Neuron (in vitro differentiated cells): ENCODE measurements around the gene GOLGA6L22.
A peak's percentile ranks its signal among the peaks of the same experiment; 100 is the strongest.
"Not testable (repeated sequence)": the region's sequence is repeated elsewhere in the genome, so short reads cannot be mapped to it uniquely, and the experiment has no call there.

Experiments used
- H2AFZ ChIP-seq: one replicate; pipeline ENCODE4 v1.6.1; 2013; ENCODE audit warnings: low read depth, mild to moderate bottlenecking, inconsistent platforms, low read length, moderate library complexity
- H3K27me3 ChIP-seq: one replicate; pipeline ENCODE4 v1.6.1; 2013; ENCODE audit warnings: low read length; ENCODE audit not compliant: insufficient read depth
- H3K36me3 ChIP-seq: one replicate; pipeline ENCODE4 v1.6.1; 2013; ENCODE audit warnings: low read length; ENCODE audit not compliant: insufficient read depth
- H3K4me1 ChIP-seq: one replicate; pipeline ENCODE4 v1.6.1; 2013; ENCODE audit warnings: low read length; ENCODE audit not compliant: insufficient read depth
- H3K4me3 ChIP-seq: 2 replicates; pipeline ENCODE4 v1.5.1; 2013; ENCODE audit warnings: mild to moderate bottlenecking, low read length, moderate library complexity
- H3K9me3 ChIP-seq: one replicate; pipeline ENCODE4 v1.6.1; 2013; ENCODE audit warnings: low read length

Gene GOLGA6L22, protein sequence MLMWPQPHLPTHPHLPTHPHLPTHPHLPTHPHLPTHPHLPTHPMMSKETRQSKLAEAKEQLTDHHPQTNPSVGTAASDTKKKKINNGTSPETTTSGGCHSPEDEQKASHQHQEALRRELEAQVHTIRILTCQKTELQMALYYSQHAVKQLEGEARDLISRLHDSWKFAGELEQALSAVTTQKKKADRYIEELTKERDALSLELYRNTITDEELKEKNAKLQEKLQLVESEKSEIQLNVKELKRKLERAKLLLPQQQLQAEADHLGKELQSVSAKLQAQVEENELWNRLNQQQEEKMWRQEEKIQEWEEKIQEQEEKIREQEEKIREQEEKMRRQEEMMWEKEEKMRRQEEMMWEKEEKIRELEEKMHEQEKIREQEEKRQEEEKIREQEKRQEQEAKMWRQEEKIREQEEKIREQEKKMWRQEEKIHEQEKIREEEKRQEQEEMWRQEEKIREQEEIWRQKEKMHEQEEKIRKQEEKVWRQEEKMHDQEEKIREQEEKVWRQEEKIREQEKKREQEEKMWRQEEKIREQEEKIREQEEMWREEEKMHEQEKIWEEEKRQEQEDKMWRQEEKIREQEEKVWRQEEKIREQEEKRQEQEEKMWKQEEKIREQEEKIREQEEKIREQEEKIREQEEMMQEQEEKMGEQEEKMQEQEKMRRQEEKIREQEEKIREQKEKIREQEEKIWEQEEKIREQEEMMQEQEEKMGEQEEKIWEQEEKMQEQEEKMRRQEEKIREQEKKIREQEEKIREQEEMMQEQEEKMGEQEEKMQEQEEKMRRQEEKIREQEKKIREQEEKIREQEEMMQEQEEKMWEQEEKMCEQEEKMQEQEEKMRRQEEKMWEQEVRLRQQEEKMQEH

DNA sequence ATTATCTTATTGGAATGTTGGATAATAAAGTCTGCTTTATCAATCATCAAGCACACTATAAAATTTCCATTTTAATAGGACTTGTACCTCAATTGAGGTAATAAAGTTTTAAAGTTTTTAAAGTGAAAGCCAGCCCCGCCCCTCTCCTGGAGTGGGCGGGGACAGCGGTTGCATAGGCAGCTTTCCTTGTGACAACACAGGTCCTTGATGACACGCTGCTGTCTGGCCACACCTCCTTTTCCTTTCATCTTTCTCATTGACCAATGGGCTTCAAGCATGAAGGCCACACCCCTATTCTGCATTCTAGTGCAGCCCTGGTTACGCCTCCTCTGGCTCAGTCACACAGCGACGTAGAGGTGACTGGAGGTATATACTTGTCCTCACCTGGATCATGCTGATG is at the start of gene GOLGA6L22:
Gene GOLGA6L22, plus strand, starts transcription at position 301 of the 400 bp plus-strand sequence. Its CDS starts 91 bp downstream, at position 392.
- not testable (repeated sequence) for H3K36me3 ChIP-seq, H3K4me1 ChIP-seq, H3K27me3 ChIP-seq, H2AFZ ChIP-seq, H3K4me3 ChIP-seq, H3K9me3 ChIP-seq

DNA sequence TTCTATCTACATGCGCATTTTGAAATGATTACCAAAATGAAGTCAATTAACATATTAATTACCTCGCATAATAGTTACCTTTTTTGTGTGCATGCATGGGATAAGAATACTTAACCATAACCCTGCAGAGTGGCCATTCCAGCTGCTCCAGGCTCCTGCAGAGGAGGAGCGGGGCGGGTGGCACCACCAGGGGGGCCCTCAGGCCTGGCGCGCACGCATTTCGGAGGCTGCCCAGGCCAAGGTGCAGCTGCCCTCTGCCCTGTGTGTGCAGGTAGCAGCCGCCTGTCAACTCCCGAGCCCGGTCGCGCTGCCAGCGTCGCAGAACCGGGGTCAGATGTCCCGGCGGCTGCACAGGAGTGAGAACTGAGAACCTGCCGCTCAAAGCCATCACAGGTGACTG is 41.4 kb upstream of the GOLGA6L22 start:
- not testable (repeated sequence) for H3K36me3 ChIP-seq, H3K4me3 ChIP-seq, H3K27me3 ChIP-seq, H2AFZ ChIP-seq, H3K4me1 ChIP-seq, H3K9me3 ChIP-seq

DNA sequence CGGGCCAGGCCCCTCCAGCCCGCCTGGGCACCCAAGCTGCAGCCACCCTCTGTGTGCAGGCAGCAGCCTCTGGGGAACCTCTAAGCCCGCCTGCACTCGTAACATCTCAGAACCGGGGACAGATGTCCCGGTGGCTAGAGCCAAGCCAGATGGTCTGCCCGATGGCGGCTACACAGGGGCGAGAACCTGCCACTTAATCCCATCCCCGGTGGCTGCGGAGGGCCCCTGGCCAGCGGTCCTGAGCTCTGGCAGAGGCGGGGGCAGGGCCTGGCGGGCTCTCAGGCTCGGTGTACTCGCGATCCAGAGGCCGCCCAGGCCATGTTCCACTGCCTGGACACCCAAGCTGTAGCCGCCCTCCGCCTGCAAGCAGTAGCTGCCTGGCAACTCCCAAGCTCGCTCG is 40.9 kb upstream of the GOLGA6L22 start:
- H3K4me1 ChIP-seq, H3K4me3 ChIP-seq, H3K27me3 ChIP-seq, H3K36me3 ChIP-seq, H3K9me3 ChIP-seq, H2AFZ ChIP-seq: not testable (repeated sequence)

DNA sequence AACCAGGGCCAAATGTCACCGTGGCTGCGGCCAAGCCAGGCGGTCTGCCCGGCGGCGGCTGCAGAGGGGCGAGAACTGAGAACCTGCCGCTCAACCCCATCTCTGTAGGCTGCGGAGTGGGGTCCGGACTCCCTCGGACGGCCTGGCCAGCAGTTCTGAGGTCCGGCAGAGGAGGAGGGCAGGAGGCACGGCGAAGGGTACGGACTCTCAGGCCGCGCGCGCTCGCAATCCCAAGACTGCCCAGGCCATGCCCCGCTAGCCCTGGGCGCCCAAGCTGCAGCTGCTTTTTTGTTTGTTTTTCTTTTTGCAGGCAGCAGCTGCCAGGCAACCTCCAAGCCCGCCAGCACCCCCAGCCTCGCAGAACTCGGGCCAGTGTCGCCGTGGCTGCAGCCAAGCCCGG is 40.5 kb upstream of the GOLGA6L22 start:
- H3K36me3 ChIP-seq, H3K4me1 ChIP-seq, H2AFZ ChIP-seq, H3K27me3 ChIP-seq, H3K9me3 ChIP-seq, H3K4me3 ChIP-seq: not testable (repeated sequence)

DNA sequence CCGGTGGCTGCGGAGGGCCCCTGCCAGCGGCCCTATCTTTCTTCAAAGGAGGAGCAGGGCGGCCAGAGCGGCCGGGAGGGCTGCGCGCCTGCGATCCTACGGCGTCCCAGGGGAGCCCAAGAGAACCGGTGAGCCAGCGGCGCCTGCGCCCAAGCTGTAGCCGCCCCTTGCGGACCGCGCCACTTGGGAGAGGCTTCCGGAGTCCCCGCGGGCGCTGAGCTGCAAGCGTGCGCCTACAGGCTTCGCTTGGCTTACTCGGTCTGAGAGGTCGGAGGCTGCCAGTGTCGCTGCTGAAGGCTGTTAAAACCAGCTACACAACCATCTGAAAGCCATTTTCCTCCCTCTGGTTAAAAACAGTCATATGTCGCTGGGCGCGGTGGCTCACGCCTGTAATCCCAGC is 40.0 kb upstream of the GOLGA6L22 start:
- not testable (repeated sequence) for H3K27me3 ChIP-seq, H3K4me3 ChIP-seq, H3K9me3 ChIP-seq, H3K36me3 ChIP-seq, H3K4me1 ChIP-seq, H2AFZ ChIP-seq

DNA sequence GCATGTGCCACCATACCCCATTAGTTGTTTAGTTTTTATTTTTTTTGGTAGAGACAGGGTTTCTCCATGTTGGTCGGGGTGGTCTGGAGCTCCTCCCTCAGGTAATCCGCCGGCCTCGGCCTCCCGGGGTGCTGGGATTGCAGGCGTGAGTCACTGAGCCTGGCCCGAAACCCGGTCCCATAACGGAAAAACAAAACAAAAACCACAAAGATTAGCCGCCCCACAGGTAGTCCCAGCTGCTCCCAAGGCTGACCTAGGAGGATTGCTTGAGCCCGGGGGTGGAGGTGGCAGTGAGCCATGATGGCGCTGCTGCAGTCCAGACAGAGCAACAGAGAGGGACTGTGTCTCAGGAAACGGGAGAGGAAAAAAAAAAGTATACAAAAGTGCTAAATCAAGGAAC is 38.4 kb upstream of the GOLGA6L22 start:
- not testable (repeated sequence) for H2AFZ ChIP-seq, H3K36me3 ChIP-seq, H3K27me3 ChIP-seq, H3K9me3 ChIP-seq, H3K4me3 ChIP-seq, H3K4me1 ChIP-seq

DNA sequence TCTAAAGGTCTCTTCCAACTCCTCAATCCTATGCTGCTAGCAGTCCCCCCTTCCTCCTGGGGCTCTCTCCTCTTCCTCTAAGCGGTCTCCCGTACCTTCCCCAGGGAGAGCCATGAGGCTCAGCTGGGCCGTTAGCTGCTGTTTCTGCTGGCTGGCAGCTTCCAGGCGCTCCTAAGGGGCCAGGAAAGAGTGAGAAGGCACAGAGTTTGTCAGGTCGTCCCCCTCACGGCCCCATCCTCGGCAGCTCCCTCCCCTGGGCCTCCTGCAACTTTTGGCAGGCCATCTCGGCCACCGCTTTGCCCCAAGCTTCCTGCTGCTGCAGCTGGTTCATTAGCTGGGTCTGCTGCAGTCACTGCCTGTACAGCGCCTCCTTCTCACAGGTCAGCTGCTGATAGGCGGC is 29.3 kb upstream of the GOLGA6L22 start:
- not testable (repeated sequence) for H3K4me1 ChIP-seq, H3K9me3 ChIP-seq, H3K4me3 ChIP-seq, H2AFZ ChIP-seq, H3K36me3 ChIP-seq, H3K27me3 ChIP-seq

DNA sequence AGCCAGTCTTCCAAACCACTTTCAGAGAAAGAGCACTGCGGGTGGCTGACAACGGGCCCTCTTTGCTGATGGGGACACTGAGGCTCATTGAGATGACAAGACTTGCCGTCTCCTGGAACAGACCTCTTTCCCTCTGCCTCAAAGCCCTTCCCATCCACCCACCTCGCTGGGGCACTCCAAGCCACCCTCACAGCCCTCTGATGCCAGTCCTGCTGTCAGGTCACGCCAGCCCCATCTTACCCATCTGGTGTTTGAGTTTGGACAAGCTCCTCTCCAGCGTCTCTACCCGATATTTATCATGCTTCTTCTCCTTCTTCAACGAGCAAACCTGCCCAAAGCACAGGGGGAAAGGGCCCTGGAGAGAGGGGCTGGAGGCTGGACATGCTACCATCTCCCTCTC is 27.0 kb upstream of the GOLGA6L22 start:
- not testable (repeated sequence) for H2AFZ ChIP-seq, H3K4me1 ChIP-seq, H3K36me3 ChIP-seq, H3K4me3 ChIP-seq, H3K27me3 ChIP-seq, H3K9me3 ChIP-seq

DNA sequence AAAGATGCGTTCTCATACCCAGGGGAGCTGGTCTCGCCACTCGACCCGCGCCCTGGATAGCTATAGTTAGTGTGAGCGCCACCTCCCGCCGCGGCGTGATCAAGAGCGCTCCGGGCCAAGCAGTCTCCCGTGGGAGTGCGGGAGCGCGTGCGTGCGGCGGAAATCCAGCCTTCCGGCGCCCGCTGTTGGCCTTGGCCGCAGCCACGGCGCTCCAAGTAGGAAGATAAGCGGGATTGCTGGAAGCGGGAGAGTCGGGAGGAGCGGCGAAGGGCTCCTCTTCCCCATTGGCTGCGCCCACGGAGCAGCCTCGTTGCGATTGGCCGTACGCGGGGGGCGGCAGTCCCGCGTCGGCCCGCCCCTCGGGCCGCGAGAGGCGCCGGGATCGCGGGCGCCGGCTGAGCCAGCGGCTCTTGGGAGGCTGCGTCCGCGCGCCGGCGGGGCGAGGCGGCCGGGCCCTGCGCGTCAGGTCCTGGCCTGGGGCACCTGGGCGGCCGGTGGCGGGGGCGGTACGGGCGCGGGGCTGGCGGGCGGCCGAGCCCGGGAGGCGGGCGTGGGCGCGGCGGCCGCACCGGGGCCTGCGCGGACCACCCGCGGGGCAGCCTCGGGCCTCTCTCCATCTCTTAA is 35.9 kb downstream of the GOLGA6L22 start:
- H3K4me1 ChIP-seq, H2AFZ ChIP-seq, H3K9me3 ChIP-seq, H3K36me3 ChIP-seq, H3K27me3 ChIP-seq: not testable (repeated sequence)
- H3K4me3 ChIP-seq, result peak overlapping the region; percentile 51

DNA sequence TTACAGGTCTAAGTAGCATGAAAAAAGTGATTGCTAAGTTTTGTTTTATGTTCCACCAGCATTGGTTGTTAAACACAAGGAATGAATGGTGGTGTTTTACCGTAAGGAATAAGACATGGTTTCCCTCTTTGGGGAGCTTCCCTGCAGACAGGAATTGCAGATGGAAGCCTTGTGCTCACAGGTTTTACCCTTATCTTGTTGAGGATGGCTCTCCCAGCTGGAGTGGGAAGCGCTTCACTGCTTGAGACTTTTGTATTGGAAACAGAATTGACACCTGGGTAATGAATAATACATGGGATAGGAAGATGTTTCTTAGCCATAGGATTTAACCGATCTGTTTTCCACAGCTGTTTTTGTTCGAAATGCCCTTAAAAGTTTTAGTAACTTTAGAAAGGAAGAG is 38.5 kb downstream of the GOLGA6L22 start:
- H3K4me3 ChIP-seq, H3K4me1 ChIP-seq, H2AFZ ChIP-seq, H3K9me3 ChIP-seq, H3K27me3 ChIP-seq, H3K36me3 ChIP-seq: not testable (repeated sequence)

DNA sequence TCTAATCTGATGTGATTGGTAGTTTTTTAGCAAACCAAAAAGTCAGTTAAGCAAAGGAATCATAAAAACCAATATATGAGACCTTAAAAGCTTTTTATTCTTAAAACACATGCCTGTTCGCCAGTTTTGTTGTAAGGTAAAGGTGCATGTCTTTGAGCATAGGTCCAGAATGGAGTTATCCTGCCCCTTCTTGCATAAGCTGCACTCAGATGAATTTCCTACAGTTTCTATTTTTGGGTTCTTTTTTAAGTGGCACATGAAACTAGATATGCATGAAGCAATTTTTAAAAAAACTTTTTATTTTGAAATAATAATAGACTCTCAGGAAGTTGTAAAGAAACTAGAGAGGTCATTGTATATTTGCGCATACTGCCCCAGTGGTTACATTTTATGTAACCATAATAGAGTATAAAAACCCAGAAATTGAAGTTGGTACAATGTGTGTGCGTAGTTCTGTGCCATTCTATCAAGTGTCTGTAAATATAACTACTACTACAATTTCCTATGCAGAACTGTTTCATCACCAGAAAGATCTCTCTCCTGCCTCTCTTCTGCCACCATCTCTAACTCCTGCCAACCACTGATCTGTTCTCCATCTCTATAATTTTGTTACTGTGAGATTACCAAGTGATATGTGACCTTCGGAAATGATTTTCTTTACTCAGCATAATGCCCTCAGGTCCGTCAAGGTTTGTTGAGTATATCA is 39.7 kb downstream of the GOLGA6L22 start:
- H3K9me3 ChIP-seq, H3K27me3 ChIP-seq, H3K4me1 ChIP-seq, H2AFZ ChIP-seq, H3K4me3 ChIP-seq, H3K36me3 ChIP-seq: not testable (repeated sequence)

DNA sequence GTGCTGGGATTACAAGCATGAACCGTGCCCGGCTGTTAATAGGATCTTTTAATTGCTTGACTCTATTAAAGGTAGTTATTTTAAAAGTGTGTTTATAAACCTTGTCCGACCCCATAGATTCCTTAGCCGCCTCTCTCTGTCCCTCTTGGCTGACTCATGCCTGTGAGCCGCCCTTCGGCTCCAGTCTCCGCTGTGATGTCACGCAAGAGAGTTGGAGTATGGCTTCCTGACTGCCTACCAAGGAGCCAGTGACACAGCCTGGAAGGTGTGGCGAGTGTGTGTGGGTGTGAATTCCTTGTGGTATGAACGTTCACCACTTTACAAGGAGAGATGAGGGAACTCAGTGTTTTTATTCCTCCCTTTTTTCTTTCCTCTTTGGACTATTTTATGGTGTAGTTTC is 43.6 kb downstream of the GOLGA6L22 start:
- not testable (repeated sequence) for H3K4me1 ChIP-seq, H3K4me3 ChIP-seq, H3K27me3 ChIP-seq, H3K36me3 ChIP-seq, H3K9me3 ChIP-seq, H2AFZ ChIP-seq

DNA sequence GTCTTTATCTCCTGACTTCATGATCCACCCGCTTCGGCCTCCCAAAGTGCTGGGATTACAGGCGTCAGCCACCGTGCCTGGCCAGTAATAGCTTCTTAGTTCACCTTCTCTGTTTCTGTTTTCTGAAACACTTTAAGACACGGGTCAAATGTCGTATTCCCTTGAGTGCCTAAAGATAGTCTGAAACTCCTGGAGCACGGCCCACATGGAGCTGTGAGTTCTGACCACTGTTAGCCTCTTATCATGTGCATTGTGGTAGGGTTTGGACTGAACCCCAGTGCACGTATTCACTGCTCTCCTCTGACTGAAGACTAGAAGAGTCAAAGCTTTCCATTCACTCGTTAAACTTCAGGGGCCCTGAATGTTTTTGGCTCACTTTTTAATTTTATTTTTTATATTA is 48.3 kb downstream of the GOLGA6L22 start:
- not testable (repeated sequence) for H3K27me3 ChIP-seq, H3K36me3 ChIP-seq, H3K9me3 ChIP-seq, H3K4me3 ChIP-seq, H3K4me1 ChIP-seq, H2AFZ ChIP-seq
